ENCODE data around the gene EPHA10.

GRCh38 chr1:37716321-37716720 is 48.6 kb downstream of the EPHA10 start:
- TF ChIP-seq SUZ12 (IDR thresholded peaks at IDR 0.05; ENCODE audit: extremely low read depth, insufficient read depth, insufficient read length) (no peak), ZNF274 (IDR thresholded peaks at IDR 0.05; ENCODE audit: low read depth, low read length) (no peak)

Measured in NT2/D1 (cell line).